ENCODE results near the gene GPR137. TPM values are rescaled to one million over a fixed set of nuclear protein-coding genes. Genes with fewer than 3 reads are reported as not detected.

Gene GPR137
- total and polyA plus RNA-seq, 9 of the 15 experiments (the other 6 are each of a cell fraction or from before 2014, with no cell fraction given), result 0.32 to 26.7 (median 10.7) TPM

- TF ChIP-seq RBM14 (IDR thresholded peaks at IDR 0.05; ENCODE audit: borderline replicate concordance, insufficient read depth, low read depth, low read length) (no peak), PHF20 (IDR thresholded peaks at IDR 0.05; ENCODE audit: partially characterized antibody) (no peak), LCOR (CRISPR knock-in tag; IDR thresholded peaks at IDR 0.05) (no peak), E2F1 (CRISPR knock-in tag; IDR thresholded peaks at IDR 0.05) (peak; percentile 47; the same call in 1 of the 2 replicates), RBM22 (IDR thresholded peaks at IDR 0.05; ENCODE audit: low read depth, low read length, poor library complexity, severe bottlenecking) (no peak), ZNF24 (IDR thresholded peaks at IDR 0.05) (peak; percentile 100), CBX1 (IDR thresholded peaks at IDR 0.05; ENCODE audit: low read depth) (peak; percentile 22; the same call in 1 of the 2 replicates), ETV5 (CRISPR knock-in tag; IDR thresholded peaks at IDR 0.05; ENCODE audit: low read depth) (no peak), ZNF134 (CRISPR knock-in tag; conservative IDR thresholded peaks at IDR 0.05) (no peak), ILK (tag; IDR thresholded peaks at IDR 0.05; ENCODE audit: borderline replicate concordance, low read depth) (no peak), ZBTB1 (CRISPR knock-in tag; IDR thresholded peaks at IDR 0.05; ENCODE audit: borderline replicate concordance, low read depth) (no peak), NFRKB (IDR thresholded peaks at IDR 0.05; ENCODE audit: low read depth) (peak; percentile 57; the same call in 1 of the 2 replicates), SMARCE1 (IDR thresholded peaks at IDR 0.05) (no peak), CCNT2 (IDR thresholded peaks at IDR 0.05; ENCODE audit: borderline replicate concordance, extremely low read depth, insufficient read length, low read depth, low read length) (peak; percentile 63), EGR1 (conservative IDR thresholded peaks at IDR 0.05) (peak; percentile 83), ETV1 (tag; conservative IDR thresholded peaks at IDR 0.05; ENCODE audit: low read depth) (no peak), FOXK1 (CRISPR knock-in tag; IDR thresholded peaks at IDR 0.05; ENCODE audit: borderline replicate concordance) (no peak), HOMEZ (CRISPR knock-in tag; IDR thresholded peaks at IDR 0.05) (no peak), SP2 (IDR thresholded peaks at IDR 0.05; ENCODE audit: extremely low read depth, low read depth, low read length, poor library complexity, severe bottlenecking) (no peak), BCL6 (CRISPR knock-in tag; IDR thresholded peaks at IDR 0.05) (no peak), NFIX (CRISPR knock-in tag; IDR thresholded peaks at IDR 0.05; ENCODE audit: low read depth) (no peak), CTCFL (IDR thresholded peaks at IDR 0.05; ENCODE audit: borderline replicate concordance, insufficient read depth, low read depth, low read length, poor library complexity, severe bottlenecking) (peak; percentile 23), ZNF165 (CRISPR knock-in tag; IDR thresholded peaks at IDR 0.05; ENCODE audit: borderline replicate concordance) (no peak), THRAP3 (IDR thresholded peaks at IDR 0.05; ENCODE audit: borderline replicate concordance) (no peak)
Measured at GRCh38 chr11:64284962-64285884, at the start of gene GPR137 (continued).
